Gastrocnemius medialis (tissue), 4 donors: ENCODE data around the gene CSGALNACT2. TPM values are rescaled to one million over a fixed set of nuclear protein-coding genes. Genes with fewer than 3 reads are reported as not detected.

Source experiments
- ATAC-seq, 2 donors: fragments of 150-250 bp; one replicate each; pipeline ENCODE4 v1.9.1; 2016
- DNase-seq, 2 donors: peaks; one replicate each; pipeline ENCODE4 v3.0.0-alpha.2; 2019
- H3K27ac ChIP-seq, 4 donors: fragments of 200-600 bp; sonication (generic); 1 replicate in 1 of 4; 2 replicates in 3 of 4; pipeline ENCODE4 v1.5.1; 2016 to 2018; ENCODE audit warnings: mild to moderate bottlenecking in 2 of 4, moderate library complexity in 1 of 4
- H3K27me3 ChIP-seq, 3 donors: fragments of 200-600 bp; sonication (generic) in 2 of 3; 1 replicate in 1 of 3; 2 replicates in 2 of 3; pipeline versions ENCODE4 v1.5.1 to v1.6.0; 2016 to 2019; ENCODE audit warnings: mild to moderate bottlenecking in 1 of 3, moderate library complexity in 1 of 3
- H3K36me3 ChIP-seq, 2 donors: fragments of 200-600 bp; sonication (generic) in 1 of 2; one replicate each; pipeline ENCODE4 v1.5.1; 2017 to 2018
- H3K4me1 ChIP-seq, 2 donors: fragments of 200-600 bp; sonication (generic) in 1 of 2; one replicate each; pipeline ENCODE4 v1.5.1; 2016 to 2017; ENCODE audit warnings: mild to moderate bottlenecking in 2 of 2
- H3K4me3 ChIP-seq, 4 donors: fragments of 200-600 bp; sonication (generic) in 3 of 4; 1 replicate in 1 of 4; 2 replicates in 3 of 4; pipeline ENCODE4 v1.5.1; 2016 to 2019; ENCODE audit warnings: mild to moderate bottlenecking in 2 of 4
- H3K9me3 ChIP-seq, 3 donors: fragments of 200-600 bp; sonication (generic) in 2 of 3; 1 replicate in 1 of 3; 2 replicates in 2 of 3; pipeline ENCODE4 v1.5.1; 2016 to 2019
- CTCF ChIP-seq, 5 experiments: fragments of 450-650 bp in 3 of 5; fragments of 200-600 bp in 2 of 5; sonication (generic) in 2 of 5; IDR thresholded peaks in 4 of 5; conservative IDR thresholded peaks in 1 of 5; 1 replicate in 4 of 5; 2 replicates in 1 of 5; pipeline ENCODE4 v1.5.1; 2016 to 2019; ENCODE audit warnings: antibody characterized with exemption in 5 of 5, mild to moderate bottlenecking in 3 of 5, moderate library complexity in 3 of 5
- POLR2A ChIP-seq, 2 donors: fragments of 450-650 bp; IDR thresholded peaks; one replicate each; pipeline ENCODE4 v1.6.1; 2017; ENCODE audit warnings: antibody characterized with exemption in 2 of 2, mild to moderate bottlenecking in 2 of 2, moderate library complexity in 2 of 2
- in situ Hi-C, 4 donors: fragments of 200-750 bp; cut with MboI; loops; one replicate each; pipeline versions ENCODE4 v1.15.0 to v1.8.0; 2017; ENCODE audit warnings: low sequenced_read_pairs in 4 of 4
- intact Hi-C: fragments of 100-400 bp; cut with DNase I; formaldehyde crosslinking; loops from one replicate; pipeline ENCODE4 v1.15.1; 2023; ENCODE audit warnings: low total_unique reads
- total RNA-seq, 4 donors: library from RNA; depleted of rRNA; stranded (reverse); fragments of >200 nt; gene quantifications; one replicate each; pipeline versions ENCODE4 v1.1.0 to v1.2.3, GENCODE V29; 2016

CSGALNACT2 gene
- total RNA-seq, 4 donors from 2014 or later, result 12.3 to 17.3 (median 14.1) TPM

GRCh38 chr10:43132867-43133787, 5.1 kb upstream of the CSGALNACT2 start:
- ATAC-seq, result no peak
- TF ChIP-seq CTCF (IDR thresholded peaks at IDR 0.05 in 4 of 5, conservative IDR thresholded peaks at IDR 0.05 in 1 of 5), result no peak
- Histone ChIP-seq H3K4me1 (peaks cover 0 to 7% of the 10 kb centered on the region in 2 donors), H3K36me3 (no peaks in the 10 kb centered on the region), H3K27me3 (no peaks in the 10 kb centered on the region), H3K27ac (no peak overlapping the region), H3K9me3 (no peaks in the 10 kb centered on the region), H3K4me3 (no peak overlapping the region)
- intact Hi-C loops, result no loop called here
- in situ Hi-C loops, result no loop called here
- no peak for DNase-seq

- DNase-seq (no peak), ATAC-seq (no peak)
- Histone ChIP-seq H3K27me3 (no peaks in the 10 kb centered on the region), H3K27ac (no peak overlapping the region), H3K9me3 (no peaks in the 10 kb centered on the region), H3K36me3 (no peaks in the 10 kb centered on the region), H3K4me1 (peaks cover 3 to 12% of the 10 kb centered on the region in 2 donors), H3K4me3 (no peak overlapping the region)
- in situ Hi-C loops (no loop called here), intact Hi-C loops (no loop called here)
- TF ChIP-seq CTCF (IDR thresholded peaks at IDR 0.05 in 4 of 5, conservative IDR thresholded peaks at IDR 0.05 in 1 of 5) (no peak), POLR2A (IDR thresholded peaks at IDR 0.05) (no peak)
Measured at GRCh38 chr10:43134126-43134905, 3.9 kb upstream of the CSGALNACT2 start.

- Histone ChIP-seq H3K4me3 (no peak overlapping the region), H3K36me3 (no peaks in the 10 kb centered on the region), H3K27ac (no peak overlapping the region), H3K27me3 (no peaks in the 10 kb centered on the region), H3K9me3 (no peaks in the 10 kb centered on the region), H3K4me1 (peaks cover 11 to 17% of the 10 kb centered on the region in 2 donors)
- DNase-seq, result no peak
- intact Hi-C loops (loop anchor here (5.0 kb wide), 1 partner anchor 498 kb away; the partner anchor contains the start of gene ZNF33B), in situ Hi-C loops (no loop called here)
- TF ChIP-seq POLR2A (IDR thresholded peaks at IDR 0.05) (no peak), CTCF (IDR thresholded peaks at IDR 0.05 in 4 of 5, conservative IDR thresholded peaks at IDR 0.05 in 1 of 5) (no peak)
- ATAC-seq, result no peak
Measured at GRCh38 chr10:43135064-43135463, 3.2 kb upstream of the CSGALNACT2 start.

GRCh38 chr10:43135656-43136055, 2.6 kb upstream of the CSGALNACT2 start:
- DNase-seq, result no peak
- TF ChIP-seq CTCF (IDR thresholded peaks at IDR 0.05 in 4 of 5, conservative IDR thresholded peaks at IDR 0.05 in 1 of 5), result no peak
- TF ChIP-seq POLR2A (IDR thresholded peaks at IDR 0.05), result no peak
- no peak overlapping the region for H3K27ac ChIP-seq
- no peak overlapping the region for H3K4me3 ChIP-seq
- ATAC-seq, result no peak
- H3K27me3 ChIP-seq, result no peaks in the 10 kb centered on the region
- H3K36me3 ChIP-seq, result no peaks in the 10 kb centered on the region
- no peaks in the 10 kb centered on the region for H3K9me3 ChIP-seq
- peaks cover 11 to 17% of the 10 kb centered on the region in 2 donors for H3K4me1 ChIP-seq
- intact Hi-C loops, result loop anchor here (5.0 kb wide), 1 partner anchor 498 kb away; the partner anchor contains the start of gene ZNF33B
- in situ Hi-C loops, result no loop called here
